Dermis microvascular lymphatic vessel endothelial cell (primary cell): ENCODE results near the gene SCG3. TPM values are rescaled to one million over a fixed set of nuclear protein-coding genes. Genes with fewer than 3 reads are reported as not detected.
"Not testable (repeated sequence)": the region's sequence is repeated elsewhere in the genome, so short reads cannot be mapped to it uniquely, and the experiment has no call there.

Experiments used
- DNase-seq, 2 donors: peaks; one replicate each; pipeline versions ENCODE4 v3.0.0 to v3.0.0-alpha.2; 2010; ENCODE audit warnings: low read depth in 2 of 2
- total RNA-seq: library from RNA; depleted of rRNA; stranded (reverse); fragments of >200 nt; gene quantifications from 2 replicates; pipeline ENCODE4 v1.2.1, GENCODE V29; 2014

Gene SCG3
- total RNA-seq = 0.13 and 0.76 TPM in 2 replicates

- peak; percentile 68 to 78 for DNase-seq
These were observed at the start of gene SCG3 for GRCh38 chr15:51681303-51681963. Gene SCG3 (plus strand): TSS chr15:51681503. CDS start chr15:51681756, 253 bp downstream.

- no peak for DNase-seq
These were observed 46.6 kb upstream of the SCG3 start for GRCh38 chr15:51634591-51635198.

- no peak for DNase-seq
These were observed 39.7 kb upstream of the SCG3 start for GRCh38 chr15:51641490-51642130.

- DNase-seq = no peak
These were observed 38.6 kb upstream of the SCG3 start for GRCh38 chr15:51642696-51643095.

GRCh38 chr15:51647128-51647562 is 34.2 kb upstream of the SCG3 start:
- DNase-seq = peak in 1 of 2 donors; percentile 47

GRCh38 chr15:51648101-51648500 is 33.2 kb upstream of the SCG3 start:
- not testable (repeated sequence) for DNase-seq

GRCh38 chr15:51648643-51649042 is 32.7 kb upstream of the SCG3 start:
- not testable (repeated sequence) for DNase-seq

GRCh38 chr15:51649659-51650521 is 31.4 kb upstream of the SCG3 start:
- DNase-seq = peak; percentile 79 to 83

- DNase-seq = no peak
These were observed 29.1 kb upstream of the SCG3 start for GRCh38 chr15:51652084-51652668.

- not testable (repeated sequence) for DNase-seq
These were observed 25.8 kb upstream of the SCG3 start for GRCh38 chr15:51655401-51656057.

GRCh38 chr15:51658664-51659063 is 22.6 kb upstream of the SCG3 start:
- DNase-seq = no peak

- DNase-seq = no peak
These were observed 20.2 kb upstream of the SCG3 start for GRCh38 chr15:51661072-51661471.

GRCh38 chr15:51667478-51667877 is 13.8 kb upstream of the SCG3 start:
- no peak for DNase-seq

- DNase-seq = no peak
These were observed 12.9 kb upstream of the SCG3 start for GRCh38 chr15:51668446-51668845.

GRCh38 chr15:51669381-51669780 is 11.9 kb upstream of the SCG3 start:
- DNase-seq = no peak

GRCh38 chr15:51672155-51672687 is 9.1 kb upstream of the SCG3 start:
- no peak for DNase-seq

GRCh38 chr15:51672913-51673857 is 8.1 kb upstream of the SCG3 start:
- no peak for DNase-seq

- DNase-seq = no peak
These were observed 6.1 kb upstream of the SCG3 start for GRCh38 chr15:51675234-51675633.

GRCh38 chr15:51677021-51677420 is 4.3 kb upstream of the SCG3 start:
- DNase-seq = no peak
